ENCODE measurements around the gene ZFP92.

- TF ChIP-seq, protein P1, sequence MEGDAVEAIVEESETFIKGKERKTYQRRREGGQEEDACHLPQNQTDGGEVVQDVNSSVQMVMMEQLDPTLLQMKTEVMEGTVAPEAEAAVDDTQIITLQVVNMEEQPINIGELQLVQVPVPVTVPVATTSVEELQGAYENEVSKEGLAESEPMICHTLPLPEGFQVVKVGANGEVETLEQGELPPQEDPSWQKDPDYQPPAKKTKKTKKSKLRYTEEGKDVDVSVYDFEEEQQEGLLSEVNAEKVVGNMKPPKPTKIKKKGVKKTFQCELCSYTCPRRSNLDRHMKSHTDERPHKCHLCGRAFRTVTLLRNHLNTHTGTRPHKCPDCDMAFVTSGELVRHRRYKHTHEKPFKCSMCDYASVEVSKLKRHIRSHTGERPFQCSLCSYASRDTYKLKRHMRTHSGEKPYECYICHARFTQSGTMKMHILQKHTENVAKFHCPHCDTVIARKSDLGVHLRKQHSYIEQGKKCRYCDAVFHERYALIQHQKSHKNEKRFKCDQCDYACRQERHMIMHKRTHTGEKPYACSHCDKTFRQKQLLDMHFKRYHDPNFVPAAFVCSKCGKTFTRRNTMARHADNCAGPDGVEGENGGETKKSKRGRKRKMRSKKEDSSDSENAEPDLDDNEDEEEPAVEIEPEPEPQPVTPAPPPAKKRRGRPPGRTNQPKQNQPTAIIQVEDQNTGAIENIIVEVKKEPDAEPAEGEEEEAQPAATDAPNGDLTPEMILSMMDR (IDR thresholded peaks at IDR 0.05; ENCODE audit: insufficient read depth, low read length, poor library complexity, severe bottlenecking): no peak
- no peak for TF ChIP-seq EZH2phosphoT487 (conservative IDR thresholded peaks at IDR 0.05; ENCODE audit: low read length)
These were observed 32.4 kb downstream of the ZFP92 start for GRCh38 chrX:153443476-153444332.

Measured in SU-DHL-6 (cell line).